Activated CD4-positive, alpha-beta T cell treated with anti-CD3 and anti-CD28 coated beads, Interleukin-2, amount 50 U/mL, for 16 hours (primary cell): ENCODE results near the gene CD40.

Experiments
- DNase-seq: peaks from one replicate; pipeline ENCODE4 v3.0.0-alpha.2; 2020

CD40 gene

DNA sequence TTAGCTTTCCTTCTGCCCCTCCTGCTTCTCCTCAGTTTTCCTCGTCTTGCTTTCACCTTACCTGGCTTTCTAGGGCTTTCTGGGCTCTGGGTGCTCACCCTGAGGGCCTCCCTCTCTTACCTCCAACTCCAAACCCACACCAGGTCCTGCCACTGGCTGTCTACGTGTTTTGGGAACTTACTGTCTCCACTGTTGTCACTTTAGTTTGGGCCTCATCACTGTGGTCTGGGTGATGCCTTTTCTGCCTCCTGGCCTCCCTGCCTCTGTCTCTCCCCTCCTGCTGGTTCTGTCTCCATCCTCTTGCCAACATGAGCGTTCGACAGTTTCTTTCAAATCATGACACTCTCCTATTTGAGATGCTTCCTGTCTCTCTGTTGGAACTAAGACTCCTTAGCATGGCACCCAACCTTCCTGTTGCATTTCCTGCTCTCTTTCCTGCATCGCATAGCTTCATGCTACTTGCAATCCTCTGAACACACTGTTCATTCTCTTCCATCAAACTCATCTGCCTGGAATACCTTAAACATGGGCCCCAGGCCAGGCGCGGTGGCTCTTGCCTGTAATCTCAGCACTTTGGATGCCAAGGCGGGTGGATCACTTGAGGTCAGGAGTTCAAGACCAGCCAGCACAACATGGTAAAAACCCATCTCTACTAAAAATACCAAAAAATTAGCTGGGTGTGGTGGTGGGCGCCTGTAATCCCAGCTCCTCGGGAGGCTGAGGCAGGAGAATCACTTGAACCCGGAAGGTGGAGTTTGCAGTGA, 5.5 kb downstream of the CD40 start:
- no peak for DNase-seq

GRCh38 chr20:46126440-46127056, 8.4 kb downstream of the CD40 start:
- no peak for DNase-seq

GRCh38 chr20:46127396-46128010, 9.4 kb downstream of the CD40 start:
- no peak for DNase-seq

DNA sequence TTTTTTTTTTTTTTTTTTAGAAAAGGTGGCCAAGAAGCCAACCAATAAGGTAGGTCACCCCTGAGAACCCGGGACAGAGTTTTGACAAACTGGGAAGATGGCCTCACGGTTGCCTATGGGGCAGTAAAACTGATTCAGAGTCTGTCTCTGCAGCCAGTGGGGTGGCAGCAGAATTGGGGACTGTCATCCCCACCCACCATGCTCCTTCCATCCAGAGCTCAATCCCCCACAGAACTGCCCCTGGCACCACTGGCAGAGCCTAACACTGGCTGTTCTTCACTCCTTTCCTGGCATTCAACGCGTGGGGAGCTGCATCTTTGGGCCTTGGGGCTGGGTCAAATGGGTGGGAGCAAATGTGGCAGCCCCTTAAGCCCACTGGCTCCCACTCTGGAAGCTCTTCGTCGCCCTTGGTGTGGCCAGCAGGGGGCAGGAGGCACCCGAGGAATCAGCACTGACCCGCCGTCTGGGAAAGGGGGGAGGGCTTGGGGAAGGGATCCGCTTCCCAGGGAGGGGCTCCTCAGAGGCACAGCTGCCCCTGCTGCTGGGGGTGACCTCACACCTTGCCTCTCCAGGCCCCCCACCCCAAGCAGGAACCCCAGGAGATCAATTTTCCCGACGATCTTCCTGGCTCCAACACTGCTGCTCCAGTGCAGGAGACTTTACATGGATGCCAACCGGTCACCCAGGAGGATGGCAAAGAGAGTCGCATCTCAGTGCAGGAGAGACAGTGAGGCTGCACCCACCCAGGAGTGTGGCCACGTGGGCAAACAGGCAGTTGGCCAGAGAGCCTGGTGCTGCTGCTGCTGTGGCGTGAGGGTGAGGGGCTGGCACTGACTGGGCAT, 10.4 kb downstream of the CD40 start:
- DNase-seq, result no peak

- no peak for DNase-seq
Measured at GRCh38 chr20:46129955-46130481, 11.9 kb downstream of the CD40 start.

DNA sequence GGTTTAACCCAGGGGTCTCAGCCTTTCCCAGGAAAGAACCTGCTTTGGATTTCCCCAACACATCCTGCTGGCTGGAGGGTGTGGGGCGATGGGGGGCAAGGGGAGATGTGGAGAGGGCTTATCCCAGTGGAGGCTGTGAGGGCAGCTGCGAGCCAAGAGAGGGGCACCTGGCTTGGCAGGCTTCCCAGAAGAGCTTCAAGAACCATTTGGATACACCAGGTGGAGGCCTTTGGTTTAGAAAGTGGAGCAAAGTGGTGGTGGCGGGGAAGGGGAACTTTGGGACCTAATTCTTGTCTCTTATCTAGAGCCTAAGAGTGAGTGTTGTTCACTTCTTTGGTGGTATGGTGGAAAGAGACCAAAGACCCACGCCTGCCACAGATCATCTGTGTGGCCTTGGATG, 12.4 kb downstream of the CD40 start:
- no peak for DNase-seq

- DNase-seq, result no peak
Measured at GRCh38 chr20:46131396-46131795, 13.3 kb downstream of the CD40 start.

GRCh38 chr20:46132705-46133120, 14.6 kb downstream of the CD40 start:
- peak; percentile 64 for DNase-seq

DNA sequence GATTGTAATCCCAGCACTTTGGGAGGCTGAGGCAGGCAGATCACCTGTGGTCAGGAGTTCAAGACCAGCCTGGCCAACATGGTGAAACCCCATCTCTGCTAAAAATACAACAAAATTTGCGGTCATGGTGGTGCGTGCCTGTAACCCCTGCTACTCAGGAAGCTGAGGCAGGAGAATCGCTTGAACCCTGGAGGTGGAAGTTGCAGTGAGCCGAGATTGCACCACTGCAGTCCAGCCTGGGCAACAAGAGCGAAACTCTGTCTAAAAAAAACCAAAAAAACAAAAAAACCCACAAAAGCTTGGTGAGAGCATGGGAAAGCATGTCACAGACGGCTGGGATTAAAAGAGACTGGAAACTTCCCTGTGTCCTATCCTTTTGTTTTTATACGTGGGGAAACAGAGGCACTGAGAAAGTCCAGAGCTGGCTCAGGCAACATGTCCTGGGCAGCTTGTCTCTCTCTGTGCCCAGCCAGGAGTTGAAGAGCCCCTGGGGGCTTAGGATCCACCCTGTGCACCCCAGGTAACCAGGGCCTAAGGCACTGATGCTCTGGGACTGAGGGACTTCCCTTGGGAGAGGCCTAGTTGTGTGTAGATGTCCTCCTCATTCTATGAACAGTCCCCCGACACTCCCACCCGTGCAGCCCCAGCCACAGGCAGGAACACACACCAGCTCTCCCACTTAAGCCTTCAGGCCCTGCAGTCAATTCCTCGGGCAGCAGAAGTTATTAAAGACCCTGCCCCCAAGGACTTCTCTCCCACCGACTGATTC, 16.0 kb downstream of the CD40 start:
- DNase-seq, result no peak

GRCh38 chr20:46134716-46135115, 16.6 kb downstream of the CD40 start:
- DNase-seq, result no peak

DNA sequence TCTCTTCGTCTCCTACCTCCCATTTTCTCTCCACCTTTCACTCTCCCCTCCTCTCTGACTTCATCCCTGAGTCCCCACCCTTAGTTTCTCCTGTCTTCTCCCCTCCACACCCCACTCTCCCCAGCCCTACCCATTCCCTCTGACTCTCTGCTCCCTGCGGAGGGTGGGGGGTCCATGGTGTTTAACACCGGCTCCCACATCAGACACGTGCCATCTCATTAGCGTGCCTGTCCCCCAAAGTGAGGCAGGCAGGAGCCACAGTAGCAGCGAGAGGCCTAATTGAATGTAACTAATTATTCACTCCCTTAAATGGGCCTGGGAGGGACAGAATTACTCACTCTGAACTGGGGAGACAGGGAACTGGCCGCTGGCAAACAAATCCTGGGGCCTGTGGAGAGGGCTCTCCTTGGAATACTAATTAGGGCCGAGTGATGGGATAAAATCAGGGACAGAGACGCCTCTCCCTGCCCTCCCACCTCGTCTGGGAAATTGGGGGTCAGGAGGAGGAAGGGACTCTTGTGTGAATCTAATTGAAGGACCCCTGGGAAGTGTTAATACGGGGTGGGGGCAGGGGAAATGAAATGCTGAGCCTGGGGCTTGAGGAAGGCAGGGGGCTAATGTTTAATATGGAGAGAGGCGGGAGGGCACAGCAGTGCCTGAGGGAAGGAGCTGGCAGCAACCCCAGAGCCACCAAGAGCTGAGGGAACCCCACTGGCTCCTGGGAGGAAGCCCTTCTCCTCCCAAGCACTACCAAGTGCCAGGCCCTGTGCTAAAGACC, 17.9 kb downstream of the CD40 start:
- DNase-seq, result no peak

DNA sequence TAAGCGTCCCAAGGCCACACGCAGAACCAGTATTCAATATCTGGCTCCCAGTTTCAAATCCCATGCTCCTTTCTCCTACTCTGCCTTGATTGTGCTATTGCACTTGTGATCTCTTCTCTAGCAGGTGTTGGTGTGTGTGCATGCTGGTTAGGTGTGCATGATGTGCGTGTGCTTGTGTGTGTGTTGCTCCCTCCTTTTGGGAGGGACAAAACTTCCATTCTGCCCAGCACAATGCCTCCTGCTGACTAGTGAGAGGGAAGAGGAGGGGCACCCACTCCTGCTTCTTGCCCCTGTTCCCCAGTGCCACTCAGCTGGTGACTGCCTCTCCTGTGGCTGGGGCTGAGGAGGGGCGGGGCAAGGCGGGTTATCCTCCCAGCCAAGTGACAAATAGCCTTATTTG, 19.7 kb downstream of the CD40 start:
- DNase-seq, result no peak

DNA sequence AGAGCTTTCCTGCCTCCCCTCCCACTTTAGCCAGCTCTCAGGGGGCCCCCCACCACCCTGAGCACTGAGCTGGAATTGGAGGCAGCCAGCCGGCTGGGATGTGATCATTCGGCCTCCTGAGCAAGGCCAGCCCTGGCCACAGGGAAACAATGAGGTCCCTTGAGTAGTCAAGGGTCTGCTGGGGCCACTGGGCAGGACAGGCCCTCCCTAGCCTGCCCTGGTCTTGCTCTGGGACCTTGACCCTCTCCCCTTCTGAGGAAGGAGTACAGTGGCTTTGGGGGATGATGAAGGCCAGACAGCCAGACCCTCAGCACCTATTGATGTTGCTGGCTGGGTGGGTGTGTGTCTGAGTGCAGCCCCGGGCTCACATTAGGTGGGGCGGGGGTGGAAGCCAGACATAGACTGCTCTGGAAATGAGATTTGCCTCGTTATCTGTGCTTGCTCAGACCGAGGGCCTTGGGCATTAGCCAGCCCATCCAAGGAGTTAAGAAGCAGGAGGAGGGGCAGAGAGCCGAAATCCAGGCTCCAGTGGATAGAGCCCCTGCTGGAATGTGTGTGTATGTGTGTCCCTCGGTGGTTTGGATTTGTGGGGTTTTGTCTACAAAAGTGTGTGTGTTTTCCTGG, 21.3 kb downstream of the CD40 start:
- DNase-seq, result no peak

DNA sequence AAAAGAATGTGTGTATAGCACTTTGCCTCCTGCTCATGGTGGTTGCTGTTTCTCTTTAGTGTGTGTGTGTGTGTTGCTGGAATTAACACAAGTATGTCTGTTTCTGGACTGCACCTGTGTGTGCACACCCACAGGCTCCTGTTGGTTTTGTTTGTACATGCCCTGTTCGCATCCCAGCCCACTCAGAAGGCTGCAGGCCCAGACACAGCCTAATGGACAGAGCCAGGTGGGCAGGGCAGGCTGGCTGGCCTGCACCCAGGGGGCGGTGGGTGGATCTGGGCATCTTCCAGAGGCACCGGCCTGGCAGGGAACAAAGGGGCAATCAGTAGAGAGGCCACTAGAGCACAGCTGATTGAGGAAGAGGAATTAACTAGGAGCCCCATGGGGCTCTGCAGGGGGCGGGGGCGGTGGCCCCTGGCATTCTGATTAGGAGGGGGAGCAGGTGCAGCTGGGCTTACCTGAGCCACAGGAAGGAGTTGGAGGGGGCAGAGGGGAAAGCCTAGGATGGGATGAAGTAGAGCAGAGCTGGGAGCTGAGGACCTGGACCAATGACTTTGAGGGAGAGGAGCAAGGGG, 21.9 kb downstream of the CD40 start:
- DNase-seq, result no peak

DNA sequence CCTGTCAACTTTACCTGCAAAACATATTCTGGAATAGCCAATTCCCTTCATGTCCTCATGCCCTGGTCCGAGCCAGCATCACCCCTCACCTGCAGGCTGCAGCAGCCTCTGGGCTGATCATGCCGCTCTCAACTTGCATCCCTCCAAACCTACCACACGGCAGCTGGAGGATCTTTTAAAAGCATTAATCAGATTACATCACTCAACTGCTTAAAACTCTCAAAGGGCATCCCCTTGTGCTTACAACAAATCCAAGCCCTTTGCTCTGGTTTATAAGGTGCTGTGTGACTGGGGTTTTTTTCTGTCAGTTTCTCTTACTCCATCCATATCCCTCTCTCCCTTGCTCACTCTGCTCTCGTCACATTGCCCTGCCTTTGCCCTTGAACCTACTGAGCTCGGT, 24.0 kb downstream of the CD40 start:
- no peak for DNase-seq

GRCh38 chr20:46144432-46145025, 26.4 kb downstream of the CD40 start:
- DNase-seq, result no peak

GRCh38 chr20:46145713-46146112, 27.6 kb downstream of the CD40 start:
- no peak for DNase-seq

DNA sequence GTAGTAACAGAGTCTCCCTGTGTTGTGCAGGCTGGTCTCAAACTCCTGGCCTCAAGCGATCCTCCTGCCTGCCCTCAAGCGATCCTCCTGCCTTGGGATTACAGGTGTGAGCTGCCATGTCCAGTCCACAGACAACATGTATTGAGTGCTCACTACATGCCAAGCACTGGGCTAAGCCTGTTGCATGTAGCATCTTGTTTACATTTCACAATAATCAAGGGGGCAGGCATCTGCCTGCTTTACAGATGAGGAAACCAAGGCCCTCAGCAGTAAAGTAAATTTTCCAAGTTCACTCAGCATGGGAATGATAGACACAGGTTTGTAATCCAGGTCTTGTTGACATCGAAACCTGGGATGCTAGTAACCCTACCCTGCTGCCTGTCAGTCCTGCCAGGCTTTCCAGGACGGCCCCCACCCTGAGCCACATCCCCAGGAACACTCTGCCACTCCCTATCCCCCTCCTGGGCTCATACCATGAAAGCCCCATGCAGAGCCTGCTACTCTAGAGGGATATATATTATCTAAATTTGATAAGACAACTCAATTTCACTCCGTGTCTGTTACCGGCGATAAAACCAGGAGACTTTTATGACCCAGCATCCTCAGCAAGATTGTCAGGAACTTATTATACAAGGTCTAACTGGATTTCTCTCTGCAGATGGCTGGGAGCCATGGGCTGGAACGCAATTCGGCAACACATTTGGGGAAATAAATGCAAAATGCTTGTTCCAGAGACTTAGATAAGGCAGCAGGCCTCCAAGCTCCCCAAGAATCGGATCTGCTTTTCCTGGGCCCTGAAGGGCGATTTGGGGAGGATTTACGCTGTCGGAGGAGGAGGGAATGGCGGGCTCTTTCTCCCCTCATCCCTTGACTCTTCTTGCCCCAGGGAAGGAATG, 30.4 kb downstream of the CD40 start:
- DNase-seq, result no peak

- DNase-seq, result no peak
Measured at GRCh38 chr20:46150943-46151342, 32.8 kb downstream of the CD40 start.
